Measurements from ENCODE around the gene AGBL4. TPM values are rescaled to one million over a fixed set of nuclear protein-coding genes. Genes with fewer than 3 reads are reported as not detected.

AGBL4 gene
- total and polyA plus RNA-seq, 9 of the 15 experiments (the other 6 are each of a cell fraction or from before 2014, with no cell fraction given), result 0.11 TPM; not detected in 7

GRCh38 chr1:49435291-49435690 is 588.5 kb downstream of the AGBL4 start:
- BruUV-seq (replicated peaks), result no TSS peak
- no peaks in the 10 kb centered on the region for H3K27me3 ChIP-seq (ENCODE audit: control insufficient read depth in 2 of 2, insufficient read depth in 2 of 2, low read length in 2 of 2)
- TF ChIP-seq FUS (optimal IDR thresholded peaks at IDR 0.05; ENCODE audit: low read depth, low read length) (no peak), SETDB1 (IDR thresholded peaks at IDR 0.05; ENCODE audit: low read length) (no peak), TEAD1 (CRISPR knock-in tag; IDR thresholded peaks at IDR 0.05) (no peak), KDM4B (IDR thresholded peaks at IDR 0.05; ENCODE audit: borderline replicate concordance in 2 of 2, low read depth in 1 of 2) (no peak), ZBTB43 (CRISPR knock-in tag; IDR thresholded peaks at IDR 0.05) (no peak), SRSF7 (optimal IDR thresholded peaks at IDR 0.05; ENCODE audit: low read depth, low read length) (no peak), FOXK2 (conservative IDR thresholded peaks at IDR 0.05 in 1 of 2, IDR thresholded peaks at IDR 0.05 in 1 of 2; ENCODE audit: low read depth in 2 of 2) (no peak), HMGN3 (IDR thresholded peaks at IDR 0.05; ENCODE audit: borderline replicate concordance, extremely low read depth, insufficient read length, low read depth, low read length) (no peak), ESRRA (IDR thresholded peaks at IDR 0.05; ENCODE audit: borderline replicate concordance, low read depth) (no peak), ARID4B (CRISPR knock-in tag; IDR thresholded peaks at IDR 0.05) (no peak), ADNP (tag; IDR thresholded peaks at IDR 0.05) (no peak), ZNF76 (CRISPR knock-in tag; IDR thresholded peaks at IDR 0.05; ENCODE audit: borderline replicate concordance) (no peak), JUND (IDR thresholded peaks at IDR 0.05; ENCODE audit: borderline replicate concordance, low read depth, low read length) (no peak), JUND (tag; IDR thresholded peaks at IDR 0.05; ENCODE audit: borderline replicate concordance, low read depth, low read length) (no peak), ZNF143 (CRISPR knock-in tag; IDR thresholded peaks at IDR 0.05) (no peak), IRF2 (CRISPR knock-in tag; IDR thresholded peaks at IDR 0.05) (no peak), HDAC2 (IDR thresholded peaks at IDR 0.05) (no peak)
- DNase-seq (ENCODE audit: extremely low read depth in 1 of 4, low spot score in 3 of 4) (no peak), FAIRE-seq (no peak), ATAC-seq (no peak)
- in situ Hi-C loops (cut with MboI), result no loop called here
- ChIA-PET POLR2A (no interaction called here), CTCF (ENCODE audit: low intra/inter-chr PET ratio) (no interaction called here)
- no peak overlapping the region for H3K4me3 ChIP-seq
- no peak overlapping the region for H3K27ac ChIP-seq (ENCODE audit: extremely low read depth, low read depth, low read length)
- no peaks in the 10 kb centered on the region for H3K9me3 ChIP-seq (replicated peaks; ENCODE audit: control insufficient read depth, insufficient read depth, low read depth, low read length)
- H2AFZ ChIP-seq (ENCODE audit: low read depth, low read length), result no peak overlapping the region
- no peaks in the 10 kb centered on the region for H3K4me1 ChIP-seq (replicated peaks in 1 of 2; ENCODE audit: control insufficient read depth in 2 of 2, insufficient read depth in 2 of 2, low read length in 2 of 2)
- no peaks in the 10 kb centered on the region for H3K9me1 ChIP-seq (ENCODE audit: control insufficient read depth, insufficient read depth, low read length)
- no peaks in the 10 kb centered on the region for H4K20me1 ChIP-seq (replicated peaks; ENCODE audit: control insufficient read depth, insufficient read depth, low read length)
- no peaks in the 10 kb centered on the region for H3K36me3 ChIP-seq (ENCODE audit: control insufficient read depth, insufficient read depth, low read length)
- H3K9ac ChIP-seq (ENCODE audit: insufficient read depth in 1 of 2, low read depth in 2 of 2, low read length in 2 of 2), result no peak overlapping the region
- intact Hi-C loops (cut with micrococcal nuclease), result no loop called here
- H3K4me2 ChIP-seq (ENCODE audit: insufficient read depth, low read length), result no peak overlapping the region
- H3K79me2 ChIP-seq (ENCODE audit: control insufficient read depth, insufficient read depth, low read length), result no peaks in the 10 kb centered on the region
